IMR-90 (cell line): ENCODE measurements around the gene CWC22. TPM values are rescaled to one million over a fixed set of nuclear protein-coding genes. Genes with fewer than 3 reads are reported as not detected.
A peak's percentile ranks its signal among the peaks of the same experiment; 100 is the strongest.

Experiments used
- ATAC-seq: fragments of 200-7000 bp; cut with Tn5 transposase; 2 replicates; pipeline ENCODE4 v1.9.1; 2020; ENCODE audit warnings: low read depth, mild to moderate bottlenecking, moderate library complexity
- BruUV-seq: library from RNA; stranded (reverse); fragments of 400-500 nt; replicated peaks from 2 replicates; lab custom pipeline; 2021; lab: Mats Ljungman, UMichigan
- CTCF ChIA-PET: fragments of 300-600 bp; formaldehyde crosslinking; extraction: SDS; loops from one replicate; lab custom pipeline; 2021; ENCODE audit warnings: antibody characterized with exemption; lab: Yijun Ruan, JAX
- POLR2A ChIA-PET: fragments of 300-600 bp; sonication (Branson Sonifier 250); formaldehyde crosslinking; loops from one replicate; lab custom pipeline; 2022; ENCODE audit warnings: antibody characterized with exemption; ENCODE audit not compliant: unreplicated experiment; lab: Charles Lee
- DNase-seq: peaks from one replicate; pipeline ENCODE4 v3.0.0; 2013
- H2AFZ ChIP-seq: replicated peaks from 2 replicates; pipeline ENCODE3; 2013; ENCODE audit warnings: low read length, mild to moderate bottlenecking; ENCODE audit not compliant: poor library complexity
- H2AK5ac ChIP-seq: 2 replicates; pipeline ENCODE4 v1.6.1; 2013; ENCODE audit warnings: low read depth, low read length, inconsistent platforms
- H2AK9ac ChIP-seq: replicated peaks from 2 replicates; pipeline ENCODE3; 2013; ENCODE audit warnings: mild to moderate bottlenecking, low read depth, low read length, moderate library complexity; ENCODE audit not compliant: poor library complexity
- H2BK120ac ChIP-seq: 2 replicates; pipeline ENCODE4 v1.6.1; 2013; ENCODE audit warnings: low read depth, low read length, inconsistent platforms
- H2BK15ac ChIP-seq: 3 replicates; pipeline ENCODE4 v1.6.1; 2013; ENCODE audit warnings: low read depth, low read length, inconsistent platforms
- H2BK20ac ChIP-seq: 2 replicates; pipeline ENCODE4 v1.6.1; 2013; ENCODE audit warnings: low read depth, mild to moderate bottlenecking, inconsistent platforms, low read length, moderate library complexity
- H2BK5ac ChIP-seq: 2 replicates; pipeline ENCODE4 v1.6.1; 2013; ENCODE audit warnings: mild to moderate bottlenecking, low read depth, low read length, inconsistent platforms; ENCODE audit not compliant: poor library complexity, severe bottlenecking
- H3K14ac ChIP-seq: replicated peaks from 2 replicates; pipeline ENCODE4 v1.6.1; 2013; ENCODE audit warnings: low read depth, low read length, inconsistent platforms
- H3K18ac ChIP-seq: 2 replicates; pipeline ENCODE4 v1.6.1; 2013; ENCODE audit warnings: low read depth, low read length, control low read depth
- H3K23ac ChIP-seq: 2 replicates; pipeline ENCODE4 v1.6.1; 2013; ENCODE audit warnings: low read depth, low read length, inconsistent platforms
- H3K27ac ChIP-seq: 2 replicates; pipeline ENCODE4 v1.5.1; 2013; ENCODE audit warnings: mild to moderate bottlenecking, control low read depth, low read length; ENCODE audit not compliant: insufficient read depth
- H3K27me3 ChIP-seq: 2 replicates; pipeline ENCODE4 v1.6.1; 2013; ENCODE audit warnings: low read length; ENCODE audit not compliant: control insufficient read depth, insufficient read depth
- H3K36me3 ChIP-seq: 2 replicates; pipeline ENCODE4 v1.6.1; 2013; ENCODE audit warnings: low read length, mixed read lengths; ENCODE audit not compliant: control insufficient read depth, insufficient read depth
- H3K4ac ChIP-seq: 2 replicates; pipeline ENCODE4 v1.6.1; 2013; ENCODE audit warnings: low read depth, low read length, inconsistent platforms
- H3K4me1 ChIP-seq: 2 replicates; pipeline ENCODE4 v1.6.1; 2013; ENCODE audit warnings: low read length, mixed read lengths; ENCODE audit not compliant: control insufficient read depth, insufficient read depth
- H3K4me2 ChIP-seq: 2 replicates; pipeline ENCODE4 v1.6.1; 2013; ENCODE audit warnings: low read depth, mild to moderate bottlenecking, control low read depth, low read length, moderate library complexity
- H3K4me3 ChIP-seq: 2 replicates; pipeline ENCODE4 v1.5.1; 2013; ENCODE audit warnings: low read depth, mild to moderate bottlenecking, control low read depth, low read length, moderate library complexity; ENCODE audit not compliant: insufficient read depth
- H3K56ac ChIP-seq: 2 replicates; pipeline ENCODE4 v1.6.1; 2013; ENCODE audit warnings: low read length, inconsistent platforms; ENCODE audit not compliant: insufficient read depth; ENCODE audit errors: extremely low read depth
- H3K79me1 ChIP-seq, 2 experiments: 2 replicates each; pipeline ENCODE4 v1.6.1; 2013; ENCODE audit warnings: low read length in 2 of 2, inconsistent platforms in 1 of 2, low read depth in 1 of 2
- H3K9ac ChIP-seq: 2 replicates; pipeline ENCODE4 v1.6.1; 2013; ENCODE audit warnings: low read depth, low read length, control low read depth
- H3K9me1 ChIP-seq: 2 replicates; pipeline ENCODE4 v1.6.1; 2013; ENCODE audit warnings: low read length, inconsistent platforms; ENCODE audit not compliant: insufficient read depth
- H3K9me3 ChIP-seq: 2 replicates; pipeline ENCODE4 v1.6.1; 2013; ENCODE audit warnings: low read length; ENCODE audit not compliant: control insufficient read depth, insufficient read depth
- H4K20me1 ChIP-seq: 2 replicates; pipeline ENCODE4 v1.6.1; 2013; ENCODE audit warnings: low read length, inconsistent platforms; ENCODE audit not compliant: insufficient read depth
- H4K5ac ChIP-seq: 2 replicates; pipeline ENCODE4 v1.6.1; 2013; ENCODE audit warnings: mild to moderate bottlenecking, low read depth, low read length, control low read depth
- H4K8ac ChIP-seq, 2 experiments: 2 replicates each; pipeline ENCODE4 v1.6.1; 2013; ENCODE audit warnings: low read depth in 2 of 2, low read length in 2 of 2, control low read depth in 1 of 2, inconsistent platforms in 1 of 2
- H4K91ac ChIP-seq: 2 replicates; pipeline ENCODE4 v1.6.1; 2013; ENCODE audit warnings: low read depth, low read length, inconsistent platforms; ENCODE audit not compliant: insufficient read depth
- BHLHE40 ChIP-seq: fragments of 150-350 bp; IDR thresholded peaks from 2 replicates; pipeline ENCODE4 v1.6.1; 2016; ENCODE audit warnings: mild to moderate bottlenecking, low read depth, low read length
- CEBPB ChIP-seq: IDR thresholded peaks from 2 replicates; pipeline ENCODE4 v1.6.1; 2012; ENCODE audit warnings: low read depth, low read length, improper control_type of control experiment
- CTCF ChIP-seq: conservative IDR thresholded peaks from 2 replicates; pipeline ENCODE4 v1.5.1; 2012; ENCODE audit warnings: mild to moderate bottlenecking, low read depth, low read length, improper control_type of control experiment
- FOS ChIP-seq: fragments of 150-350 bp; IDR thresholded peaks from 2 replicates; pipeline ENCODE4 v1.6.1; 2016; ENCODE audit warnings: low read depth, low read length
- MAFK ChIP-seq: IDR thresholded peaks from 2 replicates; pipeline ENCODE4 v1.6.1; 2012; ENCODE audit warnings: low read depth, low read length, improper control_type of control experiment
- MAZ ChIP-seq: IDR thresholded peaks from 2 replicates; pipeline ENCODE4 v1.6.1; 2012; ENCODE audit warnings: low read depth, mild to moderate bottlenecking, low read length, improper control_type of control experiment, moderate library complexity, borderline replicate concordance
- MXI1 ChIP-seq: IDR thresholded peaks from 2 replicates; pipeline ENCODE4 v1.6.1; 2012; ENCODE audit warnings: low read depth, mild to moderate bottlenecking, low read length, moderate library complexity, borderline replicate concordance
- NFE2L2 ChIP-seq: fragments of 150-350 bp; IDR thresholded peaks from 2 replicates; pipeline ENCODE4 v1.6.1; 2016; ENCODE audit warnings: low read depth, mild to moderate bottlenecking, low read length
- POLR2A ChIP-seq: IDR thresholded peaks from 2 replicates; pipeline ENCODE4 v1.6.1; 2012; ENCODE audit warnings: mild to moderate bottlenecking, low read depth, low read length
- RAD21 ChIP-seq: IDR thresholded peaks from 2 replicates; pipeline ENCODE4 v1.6.1; 2012; ENCODE audit warnings: low read length, improper control_type of control experiment
- RCOR1 ChIP-seq: IDR thresholded peaks from 2 replicates; pipeline ENCODE4 v1.6.1; 2012; ENCODE audit warnings: mild to moderate bottlenecking, low read length, improper control_type of control experiment; ENCODE audit not compliant: insufficient replicate concordance
- RFX5 ChIP-seq: IDR thresholded peaks from 2 replicates; pipeline ENCODE4 v1.8.0; 2012; ENCODE audit warnings: low read depth, mild to moderate bottlenecking, low read length, moderate library complexity
- SMC3 ChIP-seq: fragments of 150-350 bp; IDR thresholded peaks from 2 replicates; pipeline ENCODE4 v1.6.1; 2016; ENCODE audit warnings: low read depth, mild to moderate bottlenecking, antibody characterized with exemption, low read length, moderate library complexity
- dilution Hi-C: fragments of 300-500 bp; cut with HindIII; formaldehyde crosslinking; loops from one replicate; pipeline ENCODE4 v1.14.3; 2018; ENCODE audit warnings: low sequenced_read_pairs; ENCODE audit not compliant: unreplicated experiment
- in situ Hi-C: fragments of 300-500 bp; cut with MboI; formaldehyde crosslinking; loops from 3 replicates; pipeline ENCODE4 v1.14.3; 2019; ENCODE audit warnings: low sequenced_read_pairs, inconsistent platforms, mixed read lengths
- intact Hi-C: fragments of 100-400 bp; cut with micrococcal nuclease; formaldehyde crosslinking; loops from 2 replicates; pipeline ENCODE4 v1.10.0; 2022
- polyA plus RNA-seq, 3 experiments: library from polyadenylated mRNA; depleted of rRNA; stranded (reverse); fragments of >200 nt; gene quantifications; 2 replicates each; pipeline ENCODE4 v1.2.3, GENCODE V29; 2012; ENCODE audit warnings: low replicate concordance in 1 of 3
- total RNA-seq: library from RNA; depleted of rRNA; stranded (reverse); fragments of >200 nt; gene quantifications from 2 replicates; pipeline ENCODE4 v1.2.3, GENCODE V29; 2012
- TF ChIP-seq, protein P1 (sequence below): fragments of 150-350 bp; IDR thresholded peaks from 2 replicates; pipeline ENCODE4 v1.6.1; 2017; ENCODE audit warnings: mild to moderate bottlenecking, antibody characterized with exemption, low read length, low read depth

Gene CWC22
- total and polyA plus RNA-seq, 2 of the 4 experiments (the other 2 are of a cell fraction) = 4.5 to 17.9 TPM

DNA sequence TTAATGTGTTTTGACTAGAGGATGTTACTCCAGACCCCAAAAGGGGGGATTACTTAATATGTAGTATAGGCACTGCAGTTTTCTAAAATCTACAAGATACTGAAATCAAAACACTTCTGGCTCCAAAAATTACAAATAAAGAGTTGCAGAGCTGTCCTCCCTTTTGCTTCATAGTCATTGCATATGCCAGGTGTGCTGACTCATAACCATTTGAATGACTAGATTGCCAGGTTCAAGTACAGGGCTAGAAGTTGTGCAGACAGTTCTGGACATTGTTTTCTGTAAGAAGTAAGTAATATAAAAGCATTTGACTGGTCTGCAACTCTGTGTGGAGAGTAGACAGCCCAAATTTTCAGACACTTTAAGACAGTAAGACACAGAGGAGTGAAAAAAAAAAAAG, 6.7 kb downstream of the CWC22 start:
- H4K91ac ChIP-seq = no peak overlapping the region
- H3K4me3 ChIP-seq = no peak overlapping the region
- H2AK5ac ChIP-seq = no peak overlapping the region
- H3K27me3 ChIP-seq = no peaks in the 10 kb centered on the region
- H3K23ac ChIP-seq = no peak overlapping the region
- H4K20me1 ChIP-seq = peaks cover 7% of the 10 kb centered on the region; the same call in 1 of the 2 replicates
- H3K56ac ChIP-seq = no peak overlapping the region
- TF ChIP-seq RCOR1 (no peak), MAFK (no peak), CEBPB (no peak), RAD21 (no peak), POLR2A (no peak), BHLHE40 (no peak), NFE2L2 (no peak), FOS (no peak), SMC3 (no peak), RFX5 (no peak), MXI1 (no peak), CTCF (no peak), MAZ (no peak)
- TF ChIP-seq, protein P1, sequence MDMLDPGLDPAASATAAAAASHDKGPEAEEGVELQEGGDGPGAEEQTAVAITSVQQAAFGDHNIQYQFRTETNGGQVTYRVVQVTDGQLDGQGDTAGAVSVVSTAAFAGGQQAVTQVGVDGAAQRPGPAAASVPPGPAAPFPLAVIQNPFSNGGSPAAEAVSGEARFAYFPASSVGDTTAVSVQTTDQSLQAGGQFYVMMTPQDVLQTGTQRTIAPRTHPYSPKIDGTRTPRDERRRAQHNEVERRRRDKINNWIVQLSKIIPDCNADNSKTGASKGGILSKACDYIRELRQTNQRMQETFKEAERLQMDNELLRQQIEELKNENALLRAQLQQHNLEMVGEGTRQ = no peak
- H2AFZ ChIP-seq = no peak overlapping the region
- ATAC-seq (no peak), DNase-seq (peak; percentile 36)
- H2BK5ac ChIP-seq = no peak overlapping the region
- no peak overlapping the region for H3K18ac ChIP-seq
- H3K14ac ChIP-seq = no peak overlapping the region
- H3K4me1 ChIP-seq = no peaks in the 10 kb centered on the region
- no peak overlapping the region for H4K8ac ChIP-seq
- no peak overlapping the region for H2AK9ac ChIP-seq
- intact Hi-C loops (loop anchor here (5.0 kb wide), 1 partner anchor 77 kb away; no protein-coding TSS in a partner anchor), in situ Hi-C loops (no loop called here), dilution Hi-C loops (no loop called here)
- H3K4ac ChIP-seq = no peak overlapping the region
- no peak overlapping the region for H2BK20ac ChIP-seq
- H2BK15ac ChIP-seq = no peak overlapping the region
- H3K9me1 ChIP-seq = peaks cover 3% of the 10 kb centered on the region; the same call in 1 of the 2 replicates
- H3K36me3 ChIP-seq = no peaks in the 10 kb centered on the region
- H3K4me2 ChIP-seq = no peak overlapping the region
- ChIA-PET CTCF (interaction anchor here (0.6 to 1.4 kb wide), 2 partner anchors 19 to 83 kb away, joined by 3 read pairs; no protein-coding TSS in a partner anchor), POLR2A (no interaction called here)
- H3K9me3 ChIP-seq = no peaks in the 10 kb centered on the region
- H3K9ac ChIP-seq = no peak overlapping the region
- H2BK120ac ChIP-seq = no peak overlapping the region
- H3K27ac ChIP-seq = no peak overlapping the region
- BruUV-seq = no TSS peak
- H4K5ac ChIP-seq = no peak overlapping the region
- H3K79me1 ChIP-seq = peaks cover 24 to 50% of the 10 kb centered on the region in 2 experiments
